HEK293T (cell line): Measurements from ENCODE around the gene GALNT2.

Experiments used
- ARNT ChIP-seq: fragments of 450-650 bp; IDR thresholded peaks from 2 replicates; pipeline ENCODE4 v1.6.1; 2017; ENCODE audit warnings: mild to moderate bottlenecking
- ELF4 ChIP-seq: fragments of 450-650 bp; IDR thresholded peaks from 2 replicates; pipeline ENCODE4 v1.6.1; 2017; ENCODE audit warnings: antibody characterized with exemption
- FOXK2 ChIP-seq: fragments of 450-650 bp; IDR thresholded peaks from 2 replicates; pipeline ENCODE4 v1.6.1; 2016; ENCODE audit warnings: mild to moderate bottlenecking
- FOXM1 ChIP-seq: fragments of 450-650 bp; IDR thresholded peaks from 2 replicates; pipeline ENCODE4 v1.6.1; 2017; ENCODE audit warnings: mild to moderate bottlenecking, borderline replicate concordance
- HDGF ChIP-seq: fragments of 450-650 bp; IDR thresholded peaks from 2 replicates; pipeline ENCODE4 v1.6.1; 2017; ENCODE audit warnings: antibody characterized with exemption, borderline replicate concordance
- L3MBTL2 ChIP-seq: fragments of 450-650 bp; conservative IDR thresholded peaks from 2 replicates; pipeline ENCODE4 v1.6.1; 2016; ENCODE audit warnings: mild to moderate bottlenecking
- SP1 ChIP-seq: fragments of 450-650 bp; IDR thresholded peaks from 2 replicates; pipeline ENCODE4 v1.6.1; 2017
- SUZ12 ChIP-seq: fragments of 450-650 bp; IDR thresholded peaks from 2 replicates; pipeline ENCODE4 v1.6.1; 2016; ENCODE audit warnings: mild to moderate bottlenecking
- TARDBP ChIP-seq: fragments of 450-650 bp; IDR thresholded peaks from 2 replicates; pipeline ENCODE4 v1.6.1; 2016
- ZNF384 ChIP-seq: fragments of 450-650 bp; IDR thresholded peaks from 2 replicates; pipeline ENCODE4 v1.6.1; 2016

GRCh38 chr1:230136453-230137336, 69.7 kb downstream of the GALNT2 start:
- TF ChIP-seq SP1, result no peak
- no peak for TF ChIP-seq TARDBP
- no peak for TF ChIP-seq FOXM1
- TF ChIP-seq SUZ12, result no peak
- TF ChIP-seq ELF4, result no peak
- TF ChIP-seq ARNT, result no peak
- TF ChIP-seq FOXK2, result no peak
- no peak for TF ChIP-seq ZNF384
- no peak for TF ChIP-seq HDGF
- no peak for TF ChIP-seq L3MBTL2
